Upper lobe of left lung (tissue), 6 donors: ENCODE results near the gene SPDYE3. TPM values are rescaled to one million over a fixed set of nuclear protein-coding genes. Genes with fewer than 3 reads are reported as not detected.
A peak's percentile ranks its signal among the peaks of the same experiment; 100 is the strongest.
"Not testable (repeated sequence)": the region's sequence is repeated elsewhere in the genome, so short reads cannot be mapped to it uniquely, and the experiment has no call there.

ENCODE experiments used
- ATAC-seq, 2 donors: fragments of 200-7000 bp; cut with Tn5 transposase; one replicate each; pipeline ENCODE4 v1.9.1; 2022; ENCODE audit warnings: mild to moderate bottlenecking in 2 of 2, moderate library complexity in 2 of 2; ENCODE audit not compliant: low FRiP score in 2 of 2
- DNase-seq, 2 donors: peaks; one replicate each; pipeline ENCODE4 v3.0.0-alpha.2; 2019 to 2020
- H3K27ac ChIP-seq, 4 donors: fragments of 200-600 bp; sonication (generic); one replicate each; pipeline ENCODE4 v1.5.1; 2016 to 2019
- H3K27me3 ChIP-seq, 4 donors: fragments of 200-600 bp; sonication (generic); one replicate each; pipeline ENCODE4 v1.5.1; 2017 to 2019
- H3K36me3 ChIP-seq, 4 donors: fragments of 200-600 bp; sonication (generic); one replicate each; pipeline ENCODE4 v1.5.1; 2016 to 2019
- H3K4me1 ChIP-seq, 4 donors: fragments of 200-600 bp; sonication (generic); one replicate each; pipeline ENCODE4 v1.5.1; 2018 to 2019
- H3K4me3 ChIP-seq, 4 donors: fragments of 200-600 bp; sonication (generic); one replicate each; pipeline ENCODE4 v1.5.1; 2017 to 2019; ENCODE audit warnings: mild to moderate bottlenecking in 2 of 4, moderate library complexity in 1 of 4
- H3K9me3 ChIP-seq, 4 donors: fragments of 200-600 bp; sonication (generic); one replicate each; pipeline ENCODE4 v1.5.1; 2018 to 2019
- EP300 ChIP-seq, 4 donors: sonication (generic); formaldehyde crosslinking; IDR thresholded peaks; one replicate each; pipeline ENCODE4 v1.5.1; 2017; ENCODE audit warnings: antibody characterized with exemption in 4 of 4, control low read depth in 2 of 4
- POLR2A ChIP-seq, 4 donors: fragments of 450-650 bp; IDR thresholded peaks; one replicate each; pipeline ENCODE4 v1.5.1; 2016 to 2017; ENCODE audit warnings: antibody characterized with exemption in 4 of 4, mild to moderate bottlenecking in 2 of 4
- POLR2AphosphoS5 ChIP-seq, 2 donors: sonication (generic); formaldehyde crosslinking; IDR thresholded peaks; one replicate each; pipeline ENCODE4 v1.5.1; 2017; ENCODE audit warnings: antibody characterized with exemption in 2 of 2
- WGBS, 2 donors: methylation state at CpG; one replicate each; pipeline ENCODE4 v1.1.5; 2017 to 2018; 5-methylcytosine and 5-hydroxymethylcytosine counted together
- total RNA-seq, 6 donors: library from RNA; depleted of rRNA in 4 of 6; stranded (reverse); fragments of >200 nt in 4 of 6; gene quantifications; one replicate each; pipeline versions ENCODE4 v1.1.0 to v1.2.1, GENCODE V29; 2016 to 2021
- TF ChIP-seq, protein P1 (sequence below), 6 experiments: fragments of 450-650 bp in 4 of 6; fragments of 200-600 bp in 2 of 6; sonication (generic) in 2 of 6; IDR thresholded peaks; one replicate each; pipeline ENCODE4 v1.5.1; 2016 to 2019; ENCODE audit warnings: antibody characterized with exemption in 6 of 6
- donor health status: DM: no; HTN: no; CAD: no; lungs with moderate emphysema.
- donor health status: DM: no; HTN: yes; CAD: no; lungs with severe emphysema.

Gene SPDYE3
- total RNA-seq, 6 donors from 2014 or later: not detected

DNA sequence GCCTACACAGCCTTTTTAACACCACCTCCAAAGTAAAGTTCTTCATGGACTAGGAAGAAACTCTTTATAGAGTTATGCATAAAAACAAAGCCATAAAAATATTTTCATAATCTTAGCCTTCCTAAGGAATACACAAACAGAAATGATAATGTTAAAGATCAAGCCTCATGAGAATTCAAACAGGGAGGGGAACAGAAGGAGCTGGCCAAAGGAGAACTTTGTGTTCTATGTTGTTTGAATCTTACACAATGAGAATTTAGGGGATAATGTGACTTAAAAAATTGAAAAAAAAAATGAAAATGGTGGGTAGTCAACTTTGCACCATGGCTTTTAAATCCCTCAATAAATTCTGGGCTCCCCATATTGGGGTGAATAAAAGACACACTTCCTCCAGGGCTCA, 41.3 kb downstream of the SPDYE3 start:
- ATAC-seq: no peak
- Histone ChIP-seq H3K9me3 (no peaks in the 10 kb centered on the region), H3K36me3 (peaks cover 26 to 86% (median 68%) of the 10 kb centered on the region in 4 donors), H3K27me3 (no peaks in the 10 kb centered on the region), H3K27ac (no peak overlapping the region), H3K4me3 (no peak overlapping the region), H3K4me1 (peaks cover 0 to 10% (median 4%) of the 10 kb centered on the region in 4 donors)
- no peak for TF ChIP-seq POLR2A (IDR thresholded peaks at IDR 0.05)
- TF ChIP-seq, protein P1, sequence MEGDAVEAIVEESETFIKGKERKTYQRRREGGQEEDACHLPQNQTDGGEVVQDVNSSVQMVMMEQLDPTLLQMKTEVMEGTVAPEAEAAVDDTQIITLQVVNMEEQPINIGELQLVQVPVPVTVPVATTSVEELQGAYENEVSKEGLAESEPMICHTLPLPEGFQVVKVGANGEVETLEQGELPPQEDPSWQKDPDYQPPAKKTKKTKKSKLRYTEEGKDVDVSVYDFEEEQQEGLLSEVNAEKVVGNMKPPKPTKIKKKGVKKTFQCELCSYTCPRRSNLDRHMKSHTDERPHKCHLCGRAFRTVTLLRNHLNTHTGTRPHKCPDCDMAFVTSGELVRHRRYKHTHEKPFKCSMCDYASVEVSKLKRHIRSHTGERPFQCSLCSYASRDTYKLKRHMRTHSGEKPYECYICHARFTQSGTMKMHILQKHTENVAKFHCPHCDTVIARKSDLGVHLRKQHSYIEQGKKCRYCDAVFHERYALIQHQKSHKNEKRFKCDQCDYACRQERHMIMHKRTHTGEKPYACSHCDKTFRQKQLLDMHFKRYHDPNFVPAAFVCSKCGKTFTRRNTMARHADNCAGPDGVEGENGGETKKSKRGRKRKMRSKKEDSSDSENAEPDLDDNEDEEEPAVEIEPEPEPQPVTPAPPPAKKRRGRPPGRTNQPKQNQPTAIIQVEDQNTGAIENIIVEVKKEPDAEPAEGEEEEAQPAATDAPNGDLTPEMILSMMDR (IDR thresholded peaks at IDR 0.05): no peak
- no peak for TF ChIP-seq EP300 (IDR thresholded peaks at IDR 0.05)
- TF ChIP-seq POLR2AphosphoS5 (IDR thresholded peaks at IDR 0.05): no peak
- no peak for DNase-seq

- Histone ChIP-seq H3K9me3 (no peaks in the 10 kb centered on the region), H3K4me3 (no peak overlapping the region), H3K36me3 (peaks cover 26 to 90% (median 74%) of the 10 kb centered on the region in 4 donors), H3K4me1 (peaks cover 0 to 3% (median 1%) of the 10 kb centered on the region in 4 donors), H3K27ac (no peak overlapping the region), H3K27me3 (no peaks in the 10 kb centered on the region)
- 95 to 100% methylated on average over 6 of the region's 6 CpGs for WGBS, 2 donors
- DNase-seq: no peak
- TF ChIP-seq POLR2A (IDR thresholded peaks at IDR 0.05) (no peak), EP300 (IDR thresholded peaks at IDR 0.05) (no peak), POLR2AphosphoS5 (IDR thresholded peaks at IDR 0.05) (no peak)
- TF ChIP-seq, protein P1 (IDR thresholded peaks at IDR 0.05): no peak
- no peak for ATAC-seq
Observed at GRCh38 chr7:100349757-100350156, 42.3 kb downstream of the SPDYE3 start.

- Histone ChIP-seq H3K4me1 (no peaks in the 10 kb centered on the region), H3K9me3 (no peaks in the 10 kb centered on the region), H3K4me3 (no peak overlapping the region), H3K27me3 (no peaks in the 10 kb centered on the region), H3K36me3 (peaks cover 20 to 98% (median 87%) of the 10 kb centered on the region in 4 donors), H3K27ac (peak overlapping the region in 2 of 4 donors; percentile 35 to 52)
- WGBS, 2 donors: 79 to 87% methylated on average over 6 of the region's 6 CpGs
- ATAC-seq (no peak), DNase-seq (no peak)
- no peak for TF ChIP-seq POLR2AphosphoS5 (IDR thresholded peaks at IDR 0.05)
Observed at GRCh38 chr7:100351657-100352058, 44.2 kb downstream of the SPDYE3 start.

GRCh38 chr7:100352230-100352781, 44.8 kb downstream of the SPDYE3 start:
- not testable (repeated sequence) for H3K4me1 ChIP-seq, H3K27me3 ChIP-seq, H3K9me3 ChIP-seq
- Histone ChIP-seq H3K27ac (peak overlapping the region in 2 of 4 donors; percentile 52 to 57), H3K4me3 (peak overlapping the region in 3 of 4 donors; percentile 13 to 22 (median 20)), H3K36me3 (peaks cover 14 to 98% (median 87%) of the 10 kb centered on the region in 4 donors)
- WGBS, 2 donors: 74 to 100% methylated on average over 6 to 11 of the region's 18 CpGs
- peak in 1 of 2 donors; percentile 71 for DNase-seq
- ATAC-seq: peak in 1 of 2 donors; percentile 15

DNA sequence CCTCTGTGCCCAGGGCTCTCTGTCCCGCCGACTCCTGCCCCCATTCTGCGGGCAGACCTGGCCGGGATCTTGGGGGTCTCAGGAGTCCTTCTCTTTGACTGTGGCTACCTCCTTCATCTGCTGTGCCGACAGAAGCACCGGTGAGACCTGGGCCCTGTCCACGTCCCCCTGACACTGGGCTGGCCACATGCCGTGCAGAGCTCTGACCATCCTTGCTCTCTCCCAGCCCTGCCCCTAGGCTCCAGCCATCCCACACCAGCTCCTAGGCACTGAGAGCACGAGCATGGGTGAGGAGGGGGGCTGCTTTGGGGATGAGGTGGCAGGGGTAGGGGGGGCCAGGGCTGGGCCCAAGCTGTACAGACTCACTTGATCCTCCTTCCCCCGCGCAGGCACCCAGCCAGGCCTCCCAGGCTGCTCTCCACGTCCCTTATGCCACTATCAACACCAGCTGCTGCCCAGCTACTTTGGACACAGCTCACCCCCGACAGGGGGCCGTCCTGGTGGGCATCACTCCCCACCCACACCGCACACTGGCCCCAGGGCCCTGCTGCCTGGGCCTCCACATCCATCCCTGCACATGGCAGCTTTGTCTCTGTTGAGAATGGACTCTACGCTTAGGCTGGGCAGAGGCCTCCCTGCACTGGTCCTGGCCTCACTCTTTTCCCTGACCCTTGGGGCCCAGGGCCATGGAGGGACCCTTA, 45.6 kb downstream of the SPDYE3 start:
- no peaks in the 10 kb centered on the region for H3K9me3 ChIP-seq
- no peaks in the 10 kb centered on the region for H3K4me1 ChIP-seq
- WGBS, 2 donors: 93 to 94% methylated on average over 8 to 16 of the region's 16 CpGs
- ATAC-seq (peak in 1 of 2 donors; percentile 3), DNase-seq (no peak)
- peak overlapping the region in 1 of 4 donors; percentile 22 for H3K4me3 ChIP-seq
- H3K27ac ChIP-seq: peak overlapping the region in 2 of 4 donors; percentile 39 to 57
- H3K27me3 ChIP-seq: no peaks in the 10 kb centered on the region
- no peak for TF ChIP-seq POLR2AphosphoS5 (IDR thresholded peaks at IDR 0.05)
- no peak for TF ChIP-seq EP300 (IDR thresholded peaks at IDR 0.05)
- no peak for TF ChIP-seq POLR2A (IDR thresholded peaks at IDR 0.05)
- TF ChIP-seq, protein P1 (IDR thresholded peaks at IDR 0.05): no peak
- H3K36me3 ChIP-seq: peaks cover 6 to 98% (median 87%) of the 10 kb centered on the region in 4 donors
